ENCODE results near the gene BICD1.

DNA sequence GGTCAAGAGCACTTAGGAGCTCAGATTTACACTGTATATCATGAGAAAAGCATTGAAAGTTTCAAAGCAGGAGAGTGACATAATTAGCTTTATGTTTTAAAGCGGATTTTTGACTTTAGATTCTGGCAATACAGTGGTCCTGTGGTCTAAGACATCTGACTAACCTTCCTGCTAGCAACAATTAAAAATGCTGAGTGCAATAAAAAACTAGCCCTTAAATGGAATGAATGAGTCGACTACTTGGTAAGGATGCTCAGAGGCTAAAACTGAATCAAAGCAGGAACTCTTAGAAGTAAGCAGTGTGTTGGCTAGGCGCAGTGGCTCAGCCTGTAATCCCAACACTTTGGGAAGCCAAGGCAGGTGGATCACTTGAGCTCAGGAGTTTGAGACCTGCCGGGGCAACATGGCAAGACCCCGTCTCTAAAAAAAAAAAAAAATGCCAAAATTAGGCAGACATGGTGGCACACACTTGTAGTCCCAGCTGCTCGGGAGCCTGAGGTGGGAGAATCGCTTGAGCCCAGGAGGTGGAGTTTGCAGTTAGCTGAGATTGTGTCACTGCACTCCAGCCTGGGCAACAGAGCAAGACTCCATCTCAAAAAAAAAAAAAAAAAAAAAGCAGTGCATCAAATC is 18.9 kb downstream of the BICD1 start:
- no peak for TF ChIP-seq POLR2A (IDR thresholded peaks at IDR 0.05)
- TF ChIP-seq, protein P1, sequence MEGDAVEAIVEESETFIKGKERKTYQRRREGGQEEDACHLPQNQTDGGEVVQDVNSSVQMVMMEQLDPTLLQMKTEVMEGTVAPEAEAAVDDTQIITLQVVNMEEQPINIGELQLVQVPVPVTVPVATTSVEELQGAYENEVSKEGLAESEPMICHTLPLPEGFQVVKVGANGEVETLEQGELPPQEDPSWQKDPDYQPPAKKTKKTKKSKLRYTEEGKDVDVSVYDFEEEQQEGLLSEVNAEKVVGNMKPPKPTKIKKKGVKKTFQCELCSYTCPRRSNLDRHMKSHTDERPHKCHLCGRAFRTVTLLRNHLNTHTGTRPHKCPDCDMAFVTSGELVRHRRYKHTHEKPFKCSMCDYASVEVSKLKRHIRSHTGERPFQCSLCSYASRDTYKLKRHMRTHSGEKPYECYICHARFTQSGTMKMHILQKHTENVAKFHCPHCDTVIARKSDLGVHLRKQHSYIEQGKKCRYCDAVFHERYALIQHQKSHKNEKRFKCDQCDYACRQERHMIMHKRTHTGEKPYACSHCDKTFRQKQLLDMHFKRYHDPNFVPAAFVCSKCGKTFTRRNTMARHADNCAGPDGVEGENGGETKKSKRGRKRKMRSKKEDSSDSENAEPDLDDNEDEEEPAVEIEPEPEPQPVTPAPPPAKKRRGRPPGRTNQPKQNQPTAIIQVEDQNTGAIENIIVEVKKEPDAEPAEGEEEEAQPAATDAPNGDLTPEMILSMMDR (IDR thresholded peaks at IDR 0.05): no peak

Measured in esophagus squamous epithelium (tissue), 4 donors.